PC-9 (cell line): Measurements from ENCODE around the gene IKZF3. TPM values are rescaled to one million over a fixed set of nuclear protein-coding genes. Genes with fewer than 3 reads are reported as not detected.
"Not testable (repeated sequence)": the region's sequence is repeated elsewhere in the genome, so short reads cannot be mapped to it uniquely, and the experiment has no call there.

Experiments used
- BruUV-seq: library from RNA; stranded (reverse); fragments of 400-500 nt; replicated peaks from 2 replicates; lab custom pipeline; 2021; lab: Mats Ljungman, UMichigan
- CTCF ChIA-PET: fragments of 300-600 bp; sonication (Branson Sonifier 250); formaldehyde crosslinking; loops from one replicate; lab custom pipeline; 2022; ENCODE audit warnings: antibody characterized with exemption; lab: Charles Lee
- POLR2A ChIA-PET: fragments of 300-600 bp; sonication (Branson Sonifier 250); formaldehyde crosslinking; loops from one replicate; lab custom pipeline; 2022; ENCODE audit warnings: antibody characterized with exemption; ENCODE audit not compliant: unreplicated experiment; lab: Charles Lee
- DNase-seq, 2 experiments: peaks; one replicate each; pipeline versions ENCODE4 v3.0.0 to v3.0.0-alpha.2; 2015 to 2022; ENCODE audit warnings: mixed read lengths in 1 of 2
- H2AFZ ChIP-seq: fragments of 200-600 bp; sonication (generic); 2 replicates; pipeline ENCODE4 v1.8.1; 2017; ENCODE audit warnings: antibody characterized with exemption
- H3F3A ChIP-seq: fragments of 200-600 bp; sonication (generic); 2 replicates; pipeline ENCODE4 v1.8.1; 2017; ENCODE audit warnings: antibody characterized with exemption, mild to moderate bottlenecking, low read depth; ENCODE audit not compliant: insufficient read depth
- H3K27ac ChIP-seq: fragments of 200-600 bp; sonication (generic); 2 replicates; pipeline ENCODE4 v1.6.1; 2016; ENCODE audit warnings: mixed run types
- H3K27me3 ChIP-seq: fragments of 200-600 bp; sonication (generic); 2 replicates; pipeline ENCODE4 v1.6.1; 2016; ENCODE audit warnings: low read depth, mixed run types; ENCODE audit not compliant: insufficient read depth
- H3K36me3 ChIP-seq: fragments of 200-600 bp; sonication (generic); 2 replicates; pipeline ENCODE4 v1.6.1; 2016; ENCODE audit warnings: low read depth, mixed run types
- H3K4me1 ChIP-seq: fragments of 200-600 bp; sonication (generic); replicated peaks from 2 replicates; pipeline ENCODE4 v1.6.1; 2016; ENCODE audit warnings: mixed run types; ENCODE audit not compliant: insufficient read depth
- H3K4me2 ChIP-seq: fragments of 200-600 bp; sonication (generic); 2 replicates; pipeline ENCODE4 v1.6.1; 2017; ENCODE audit warnings: mixed run types
- H3K4me3 ChIP-seq: fragments of 200-600 bp; sonication (generic); 2 replicates; pipeline ENCODE4 v1.6.1; 2016; ENCODE audit warnings: mixed run types
- H3K79me2 ChIP-seq: fragments of 200-600 bp; sonication (generic); 2 replicates; pipeline ENCODE4 v1.6.1; 2017; ENCODE audit warnings: low read depth, mixed run types
- H3K9me2 ChIP-seq: fragments of 200-600 bp; sonication (generic); 2 replicates; pipeline ENCODE4 v1.8.1; 2017; ENCODE audit warnings: mild to moderate bottlenecking; ENCODE audit not compliant: insufficient read depth
- H3K9me3 ChIP-seq: fragments of 200-600 bp; sonication (generic); 2 replicates; pipeline ENCODE4 v1.8.1; 2016; ENCODE audit warnings: low read depth; ENCODE audit not compliant: insufficient read depth
- H4K20me1 ChIP-seq: fragments of 200-600 bp; sonication (generic); 2 replicates; pipeline ENCODE4 v1.8.1; 2017; ENCODE audit not compliant: insufficient read depth
- CTCF ChIP-seq: fragments of 200-600 bp; sonication (generic); conservative IDR thresholded peaks from 2 replicates; pipeline ENCODE4 v1.6.1; 2017; ENCODE audit warnings: mixed run types, antibody characterized with exemption, mild to moderate bottlenecking, moderate library complexity
- EZH2 ChIP-seq: fragments of 200-600 bp; sonication (generic); IDR thresholded peaks from 2 replicates; pipeline ENCODE4 v1.8.0; 2017; ENCODE audit warnings: antibody characterized with exemption, low read depth
- intact Hi-C: fragments of 100-400 bp; cut with micrococcal nuclease; formaldehyde crosslinking; loops from one replicate; pipeline ENCODE4 v1.10.0; 2022; ENCODE audit not compliant: unreplicated experiment
- total RNA-seq: library from RNA; stranded (reverse); gene quantifications from 2 replicates; pipeline ENCODE4 v1.2.3, GENCODE V29; 2021

IKZF3 gene
- total RNA-seq, 1 experiment from 2014 or later = 0.04 TPM

GRCh38 chr17:39715375-39716072 is 148.6 kb downstream of the IKZF3 start:
- no peak overlapping the region for H3K27ac ChIP-seq
- intact Hi-C loops = no loop called here
- H3K79me2 ChIP-seq = no peaks in the 10 kb centered on the region
- POLR2A ChIA-PET = no interaction called here
- no peak overlapping the region for H3K4me2 ChIP-seq
- H4K20me1 ChIP-seq = no peaks in the 10 kb centered on the region
- BruUV-seq = no TSS peak
- H3K4me1 ChIP-seq = no peaks in the 10 kb centered on the region
- no peaks in the 10 kb centered on the region for H3K27me3 ChIP-seq
- no peaks in the 10 kb centered on the region for H3K9me3 ChIP-seq
- H3K4me3 ChIP-seq = no peak overlapping the region
- no peak overlapping the region for H2AFZ ChIP-seq
- TF ChIP-seq EZH2 (no peak), CTCF (no peak)
- H3K36me3 ChIP-seq = no peaks in the 10 kb centered on the region
- no peak for DNase-seq
- peaks cover 3% of the 10 kb centered on the region; the same call in 1 of the 2 replicates for H3F3A ChIP-seq
- CTCF ChIA-PET = interaction anchor here (0.7 kb wide), 1 partner anchor 165 kb away, joined by 3 read pairs; no protein-coding TSS in a partner anchor
- H3K9me2 ChIP-seq = no peaks in the 10 kb centered on the region

GRCh38 chr17:39714234-39714633 is 149.9 kb downstream of the IKZF3 start:
- TF ChIP-seq CTCF = no peak
- TF ChIP-seq EZH2 = no peak
- DNase-seq = no peak
- no peak overlapping the region for H2AFZ ChIP-seq
- intact Hi-C loops = no loop called here
- no TSS peak for BruUV-seq
- H3K27ac ChIP-seq = no peak overlapping the region
- H3F3A ChIP-seq = peaks cover 3% of the 10 kb centered on the region; the same call in 1 of the 2 replicates
- no peaks in the 10 kb centered on the region for H3K9me2 ChIP-seq
- H3K4me3 ChIP-seq = no peak overlapping the region
- H4K20me1 ChIP-seq = no peaks in the 10 kb centered on the region
- H3K4me2 ChIP-seq = no peak overlapping the region
- H3K27me3 ChIP-seq = no peaks in the 10 kb centered on the region
- H3K79me2 ChIP-seq = no peaks in the 10 kb centered on the region
- POLR2A ChIA-PET = no interaction called here
- H3K36me3 ChIP-seq = no peaks in the 10 kb centered on the region
- CTCF ChIA-PET = no interaction called here
- no peaks in the 10 kb centered on the region for H3K9me3 ChIP-seq
- no peaks in the 10 kb centered on the region for H3K4me1 ChIP-seq

- no peak for TF ChIP-seq EZH2
- no peak for TF ChIP-seq CTCF
- H3K4me3 ChIP-seq = no peak overlapping the region
- peaks cover 13% of the 10 kb centered on the region for H3K79me2 ChIP-seq
- peaks cover 1% of the 10 kb centered on the region; the same call in 1 of the 2 replicates for H3F3A ChIP-seq
- 0 out of 2 replicates have a peak, but pooled peaks cover 4% of the 10 kb centered on the region for H4K20me1 ChIP-seq
- no peak overlapping the region for H3K4me2 ChIP-seq
- POLR2A ChIA-PET = no interaction called here
- H3K36me3 ChIP-seq = no peaks in the 10 kb centered on the region
- no peaks in the 10 kb centered on the region for H3K27me3 ChIP-seq
- CTCF ChIA-PET = no interaction called here
- DNase-seq = no peak
- no peak overlapping the region for H3K27ac ChIP-seq
- H3K9me3 ChIP-seq = no peaks in the 10 kb centered on the region
- no TSS peak for BruUV-seq
- no peaks in the 10 kb centered on the region for H3K9me2 ChIP-seq
- H2AFZ ChIP-seq = no peak overlapping the region
- H3K4me1 ChIP-seq = peaks cover 13% of the 10 kb centered on the region
- intact Hi-C loops = no loop called here
Observed at GRCh38 chr17:39711851-39712250, 152.3 kb downstream of the IKZF3 start.

GRCh38 chr17:39711071-39711470 is 153.0 kb downstream of the IKZF3 start:
- H3K9me3 ChIP-seq, H3K4me2 ChIP-seq, H3K36me3 ChIP-seq, H3K4me3 ChIP-seq, H3K27ac ChIP-seq, H3K9me2 ChIP-seq, DNase-seq, BruUV-seq, H3F3A ChIP-seq, H2AFZ ChIP-seq, H3K27me3 ChIP-seq, intact Hi-C loops, H4K20me1 ChIP-seq, POLR2A ChIA-PET: not testable (repeated sequence)
- CTCF ChIA-PET = interaction anchor here (0.5 kb wide), 1 partner anchor 22 kb away, joined by 3 read pairs; no protein-coding TSS in a partner anchor
- peaks cover 17% of the 10 kb centered on the region for H3K79me2 ChIP-seq
- peaks cover 21% of the 10 kb centered on the region for H3K4me1 ChIP-seq
